SU-DHL-6 (cell line): ENCODE measurements around the gene ERC1.

Experiments used
- H2AFZ ChIP-seq: fragments of 200-600 bp; sonication (generic); 2 replicates; pipeline ENCODE4 v1.6.1; 2014; ENCODE audit warnings: low read depth, mild to moderate bottlenecking, moderate library complexity, mixed read lengths, antibody characterized with exemption, low read length; ENCODE audit not compliant: severe bottlenecking
- H3F3A ChIP-seq: fragments of 200-600 bp; shearing (Covaris generic); 2 replicates; pipeline ENCODE4 v1.6.0; 2016; ENCODE audit warnings: antibody characterized with exemption, mild to moderate bottlenecking; ENCODE audit not compliant: insufficient read depth
- H3K27ac ChIP-seq: fragments of 200-600 bp; sonication (generic); 2 replicates; pipeline ENCODE4 v1.5.1; 2016; ENCODE audit warnings: low read depth, mild to moderate bottlenecking, low read length, moderate library complexity, mixed read lengths
- H3K27me3 ChIP-seq: fragments of 200-600 bp; sonication (generic), shearing (Covaris generic); 2 replicates; pipeline ENCODE4 v1.6.0; 2014; ENCODE audit warnings: mild to moderate bottlenecking, low read length
- H3K36me3 ChIP-seq: fragments of 200-600 bp; sonication (generic); 2 replicates; pipeline ENCODE4 v1.6.1; 2014; ENCODE audit warnings: mild to moderate bottlenecking, low read length, mixed read lengths
- H3K4me2 ChIP-seq: fragments of 300-600, 200-600 bp; shearing (Covaris generic), sonication (generic); 2 replicates; pipeline ENCODE4 v1.6.0; 2014; ENCODE audit warnings: low read length, low read depth, mild to moderate bottlenecking; ENCODE audit not compliant: poor library complexity, severe bottlenecking
- H3K4me3 ChIP-seq: fragments of 200-600 bp; sonication (generic); 2 replicates; pipeline ENCODE4 v1.5.1; 2014; ENCODE audit warnings: antibody characterized with exemption, low read length, mild to moderate bottlenecking, mixed read lengths; ENCODE audit not compliant: insufficient read depth, poor library complexity, severe bottlenecking
- H3K79me2 ChIP-seq: fragments of 200-600 bp; sonication (generic); 2 replicates; pipeline ENCODE4 v1.6.1; 2014; ENCODE audit warnings: mild to moderate bottlenecking, low read length, moderate library complexity; ENCODE audit not compliant: insufficient read depth
- H3K9ac ChIP-seq: fragments of 200-600 bp; sonication (generic); 2 replicates; pipeline ENCODE4 v1.7.0; 2014; ENCODE audit warnings: mild to moderate bottlenecking, low read length
- H3K9me2 ChIP-seq: fragments of 200-600 bp; sonication (generic); replicated peaks from 2 replicates; pipeline ENCODE4 v1.6.1; 2014; ENCODE audit warnings: low read length; ENCODE audit not compliant: insufficient read depth
- H3K9me3 ChIP-seq: fragments of 200-600 bp; sonication (generic); 2 replicates; pipeline ENCODE4 v1.6.1; 2014; ENCODE audit warnings: low read length, mixed read lengths; ENCODE audit not compliant: insufficient read depth
- H4K20me1 ChIP-seq: fragments of 200-600 bp; sonication (generic); 2 replicates; pipeline ENCODE4 v1.6.1; 2014; ENCODE audit warnings: low read depth, mild to moderate bottlenecking, antibody characterized with exemption, low read length, moderate library complexity, mixed read lengths
- EZH2phosphoT487 ChIP-seq: fragments of 200-600 bp; sonication (generic), shearing (Covaris generic); conservative IDR thresholded peaks from 2 replicates; pipeline ENCODE4 v1.6.1; 2018; ENCODE audit warnings: mild to moderate bottlenecking, antibody characterized with exemption, low read length, moderate library complexity, mixed read lengths
- TF ChIP-seq, protein P1 (sequence below): fragments of 200-600 bp; sonication (generic); IDR thresholded peaks from one replicate; pipeline ENCODE4 v1.5.1; 2017; ENCODE audit warnings: antibody characterized with exemption, mild to moderate bottlenecking, low read length, moderate library complexity; ENCODE audit not compliant: insufficient read depth, poor library complexity, severe bottlenecking

Gene ERC1

DNA sequence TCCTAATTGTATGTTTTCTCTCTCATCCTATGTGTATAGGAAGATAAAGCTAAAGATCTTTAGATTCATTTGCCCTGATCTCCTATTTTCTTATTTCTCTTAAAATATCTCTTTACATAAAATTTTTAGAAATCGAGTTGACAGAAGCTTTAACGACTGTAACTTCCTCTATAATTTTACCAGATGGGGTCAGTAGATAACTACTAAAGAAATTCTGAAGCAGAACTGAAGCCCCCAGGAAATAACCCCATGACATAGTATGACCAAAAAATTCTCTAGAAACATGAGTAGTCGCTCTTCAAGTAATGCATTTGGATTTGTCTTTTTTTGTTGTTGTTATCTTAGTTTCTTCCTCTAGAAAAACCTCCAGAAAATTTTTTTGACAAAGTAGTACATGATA, 288.0 kb downstream of the ERC1 start:
- H3K4me2 ChIP-seq: no peak overlapping the region
- no peaks in the 10 kb centered on the region for H3K9me3 ChIP-seq
- no peaks in the 10 kb centered on the region for H3K9me2 ChIP-seq
- H3F3A ChIP-seq: no peaks in the 10 kb centered on the region
- no peaks in the 10 kb centered on the region for H3K79me2 ChIP-seq
- TF ChIP-seq, protein P1, sequence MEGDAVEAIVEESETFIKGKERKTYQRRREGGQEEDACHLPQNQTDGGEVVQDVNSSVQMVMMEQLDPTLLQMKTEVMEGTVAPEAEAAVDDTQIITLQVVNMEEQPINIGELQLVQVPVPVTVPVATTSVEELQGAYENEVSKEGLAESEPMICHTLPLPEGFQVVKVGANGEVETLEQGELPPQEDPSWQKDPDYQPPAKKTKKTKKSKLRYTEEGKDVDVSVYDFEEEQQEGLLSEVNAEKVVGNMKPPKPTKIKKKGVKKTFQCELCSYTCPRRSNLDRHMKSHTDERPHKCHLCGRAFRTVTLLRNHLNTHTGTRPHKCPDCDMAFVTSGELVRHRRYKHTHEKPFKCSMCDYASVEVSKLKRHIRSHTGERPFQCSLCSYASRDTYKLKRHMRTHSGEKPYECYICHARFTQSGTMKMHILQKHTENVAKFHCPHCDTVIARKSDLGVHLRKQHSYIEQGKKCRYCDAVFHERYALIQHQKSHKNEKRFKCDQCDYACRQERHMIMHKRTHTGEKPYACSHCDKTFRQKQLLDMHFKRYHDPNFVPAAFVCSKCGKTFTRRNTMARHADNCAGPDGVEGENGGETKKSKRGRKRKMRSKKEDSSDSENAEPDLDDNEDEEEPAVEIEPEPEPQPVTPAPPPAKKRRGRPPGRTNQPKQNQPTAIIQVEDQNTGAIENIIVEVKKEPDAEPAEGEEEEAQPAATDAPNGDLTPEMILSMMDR: no peak
- TF ChIP-seq EZH2phosphoT487: no peak
- no peaks in the 10 kb centered on the region for H3K36me3 ChIP-seq
- no peak overlapping the region for H2AFZ ChIP-seq
- H3K4me3 ChIP-seq: no peak overlapping the region
- H3K27me3 ChIP-seq: no peaks in the 10 kb centered on the region
- H3K27ac ChIP-seq: no peak overlapping the region
- no peaks in the 10 kb centered on the region for H4K20me1 ChIP-seq
- H3K9ac ChIP-seq: no peak overlapping the region

- H3K9me2 ChIP-seq: no peaks in the 10 kb centered on the region
- H3K4me2 ChIP-seq: no peak overlapping the region
- no peak overlapping the region for H3K9ac ChIP-seq
- no peaks in the 10 kb centered on the region for H3K36me3 ChIP-seq
- H3K79me2 ChIP-seq: no peaks in the 10 kb centered on the region
- H2AFZ ChIP-seq: no peak overlapping the region
- H3F3A ChIP-seq: no peaks in the 10 kb centered on the region
- no peak for TF ChIP-seq EZH2phosphoT487
- TF ChIP-seq, protein P1: no peak
- H3K9me3 ChIP-seq: no peaks in the 10 kb centered on the region
- H3K27ac ChIP-seq: no peak overlapping the region
- H3K4me3 ChIP-seq: no peak overlapping the region
- no peaks in the 10 kb centered on the region for H3K27me3 ChIP-seq
- H4K20me1 ChIP-seq: no peaks in the 10 kb centered on the region
These were observed 289.0 kb downstream of the ERC1 start for GRCh38 chr12:1280059-1280458.

- Histone ChIP-seq H2AFZ (no peak overlapping the region), H3K4me2 (no peak overlapping the region)
- TF ChIP-seq, protein P1: no peak
- TF ChIP-seq EZH2phosphoT487: no peak
These were observed 290.8 kb downstream of the ERC1 start for GRCh38 chr12:1281683-1282366.

More at GRCh38 chr12:1281683-1282366, 290.8 kb downstream of the ERC1 start:
- no peaks in the 10 kb centered on the region for H3K27me3 ChIP-seq
- no peaks in the 10 kb centered on the region for H3F3A ChIP-seq
- no peak overlapping the region for H3K9ac ChIP-seq
- no peak overlapping the region for H3K27ac ChIP-seq
- no peaks in the 10 kb centered on the region for H3K79me2 ChIP-seq
- H3K9me2 ChIP-seq: no peaks in the 10 kb centered on the region
- no peak overlapping the region for H3K4me3 ChIP-seq
- no peaks in the 10 kb centered on the region for H4K20me1 ChIP-seq
- no peaks in the 10 kb centered on the region for H3K9me3 ChIP-seq
- H3K36me3 ChIP-seq: no peaks in the 10 kb centered on the region
